HG03066 (cell line): ENCODE measurements around the gene OR4A5.
"Not testable (repeated sequence)": the region's sequence is repeated elsewhere in the genome, so short reads cannot be mapped to it uniquely, and the experiment has no call there.

ENCODE experiments used
- ATAC-seq: cut with Tn5 transposase; IDR thresholded peaks from one replicate; pipeline ENCODE4 v1.9.1; 2021; ENCODE audit warnings: low read depth; ENCODE audit not compliant: unreplicated experiment

OR4A5 gene, protein sequence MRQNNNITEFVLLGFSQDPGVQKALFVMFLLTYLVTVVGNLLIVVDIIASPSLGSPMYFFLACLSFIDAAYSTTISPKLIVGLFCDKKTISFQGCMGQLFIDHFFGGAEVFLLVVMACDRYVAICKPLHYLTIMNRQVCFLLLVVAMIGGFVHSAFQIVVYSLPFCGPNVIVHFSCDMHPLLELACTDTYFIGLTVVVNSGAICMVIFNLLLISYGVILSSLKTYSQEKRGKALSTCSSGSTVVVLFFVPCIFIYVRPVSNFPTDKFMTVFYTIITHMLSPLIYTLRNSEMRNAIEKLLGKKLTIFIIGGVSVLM

GRCh38 chr11:54706532-54706931 lies at the start of gene OR4A5:
Gene OR4A5, plus strand, starts transcription at chr11:54706832. Its CDS starts 53 bp downstream, at chr11:54706885.
- ATAC-seq, result not testable (repeated sequence)

DNA sequence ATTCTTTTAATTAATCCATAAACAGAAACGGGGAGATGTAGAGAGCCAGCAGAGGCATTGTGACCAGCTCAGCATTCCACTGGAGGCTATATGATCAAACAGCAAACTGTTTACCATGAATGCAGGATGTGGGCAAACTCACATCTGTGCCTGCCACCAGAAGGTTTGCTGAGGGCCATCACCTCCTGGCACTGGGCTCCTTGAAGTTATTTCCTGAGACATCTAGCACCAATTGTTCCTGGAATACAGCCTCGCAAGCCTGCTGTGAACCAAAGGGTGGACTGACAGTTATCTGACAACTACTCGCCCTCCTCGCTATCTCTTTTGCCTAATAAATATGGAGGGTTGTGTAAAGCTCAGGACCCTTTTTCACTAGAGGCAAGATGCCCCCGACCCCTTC lies 13.5 kb downstream of the OR4A5 start:
- not testable (repeated sequence) for ATAC-seq
